NCI-H2227 treated with DMSO at 0.1 percent for 48 hours (cell line): ENCODE results near the gene ATP1B2.
A peak's percentile ranks its signal among the peaks of the same experiment; 100 is the strongest.
"Not testable (repeated sequence)": the region's sequence is repeated elsewhere in the genome, so short reads cannot be mapped to it uniquely, and the experiment has no call there.

ENCODE experiments used
- DNase-seq: peaks from one replicate; lab custom pipeline; 2025; lab: John Stamatoyannopoulos, UW

ATP1B2 gene, protein sequence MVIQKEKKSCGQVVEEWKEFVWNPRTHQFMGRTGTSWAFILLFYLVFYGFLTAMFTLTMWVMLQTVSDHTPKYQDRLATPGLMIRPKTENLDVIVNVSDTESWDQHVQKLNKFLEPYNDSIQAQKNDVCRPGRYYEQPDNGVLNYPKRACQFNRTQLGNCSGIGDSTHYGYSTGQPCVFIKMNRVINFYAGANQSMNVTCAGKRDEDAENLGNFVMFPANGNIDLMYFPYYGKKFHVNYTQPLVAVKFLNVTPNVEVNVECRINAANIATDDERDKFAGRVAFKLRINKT

DNA sequence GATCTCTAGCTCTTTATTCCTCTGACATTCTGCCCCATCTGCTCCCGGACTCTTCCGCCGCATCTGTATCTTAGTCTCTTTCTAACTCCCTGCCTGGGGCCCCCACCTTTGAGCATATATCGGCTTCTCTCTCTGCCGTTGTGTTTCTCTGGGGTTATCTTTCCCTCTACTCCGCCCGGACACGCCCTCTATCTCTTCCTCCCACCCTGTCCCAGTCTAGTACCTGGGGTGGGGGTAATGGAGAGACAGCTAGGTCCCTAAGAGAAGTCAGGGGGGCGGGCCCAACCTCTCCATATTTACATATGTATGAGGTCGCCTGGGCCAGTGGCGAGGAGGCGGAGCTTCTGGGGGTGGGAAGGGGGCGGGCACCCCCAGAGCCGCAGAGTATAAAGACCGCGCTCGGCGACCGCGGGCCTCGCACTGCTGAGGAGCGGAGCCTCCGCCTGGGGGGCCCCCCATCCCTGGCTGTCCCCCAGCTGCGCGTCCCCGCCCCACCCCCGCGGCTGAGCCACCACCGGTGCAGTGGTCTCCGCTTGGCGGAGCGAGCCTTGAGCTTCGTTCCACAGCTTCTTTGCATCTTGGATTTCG is at the start of gene ATP1B2:
ATP1B2 (plus strand) TSS at position 418 of the 588 bp plus-strand sequence. CDS start 593 bp downstream, outside the sequence.
- DNase-seq = peak; percentile 72

DNA sequence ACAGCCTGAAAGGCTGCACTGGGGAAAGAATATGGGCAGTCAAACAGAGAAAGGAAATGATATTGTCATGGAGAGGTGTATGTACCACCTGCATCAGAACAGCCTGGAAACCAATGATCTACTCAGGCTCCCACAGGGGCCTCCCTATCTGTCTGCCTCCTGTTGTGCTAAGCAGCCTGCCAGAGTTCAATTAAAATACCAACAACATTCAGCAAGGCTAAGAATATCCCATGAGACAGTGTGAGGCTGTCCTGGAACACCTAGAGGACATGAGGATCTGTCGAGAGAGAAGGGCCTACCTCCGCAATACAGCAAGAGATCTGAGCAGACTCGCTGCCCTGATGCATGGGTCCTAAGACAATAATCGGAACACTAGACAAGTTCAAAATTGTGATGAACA is 44.4 kb upstream of the ATP1B2 start:
- no peak for DNase-seq

DNA sequence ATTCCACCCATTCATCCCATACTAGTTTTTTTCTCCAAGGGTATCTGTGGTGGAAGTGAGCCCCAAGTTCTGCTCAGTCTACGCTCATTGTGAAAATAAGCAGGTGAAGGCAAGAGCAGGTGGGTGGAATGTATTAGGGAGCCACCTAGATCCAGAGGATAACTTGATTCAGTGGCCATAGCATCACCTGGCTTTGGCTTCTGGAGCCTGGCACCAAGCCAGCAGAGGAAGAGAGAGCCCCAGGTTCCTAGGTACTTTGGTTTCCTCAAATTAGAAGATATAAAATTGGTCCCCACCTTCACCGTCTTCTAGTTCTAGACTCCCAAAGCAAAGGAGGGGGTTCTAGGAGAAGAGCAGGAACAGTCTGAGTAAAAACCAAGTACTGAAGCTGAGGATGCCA is 40.1 kb upstream of the ATP1B2 start:
- no peak for DNase-seq

DNA sequence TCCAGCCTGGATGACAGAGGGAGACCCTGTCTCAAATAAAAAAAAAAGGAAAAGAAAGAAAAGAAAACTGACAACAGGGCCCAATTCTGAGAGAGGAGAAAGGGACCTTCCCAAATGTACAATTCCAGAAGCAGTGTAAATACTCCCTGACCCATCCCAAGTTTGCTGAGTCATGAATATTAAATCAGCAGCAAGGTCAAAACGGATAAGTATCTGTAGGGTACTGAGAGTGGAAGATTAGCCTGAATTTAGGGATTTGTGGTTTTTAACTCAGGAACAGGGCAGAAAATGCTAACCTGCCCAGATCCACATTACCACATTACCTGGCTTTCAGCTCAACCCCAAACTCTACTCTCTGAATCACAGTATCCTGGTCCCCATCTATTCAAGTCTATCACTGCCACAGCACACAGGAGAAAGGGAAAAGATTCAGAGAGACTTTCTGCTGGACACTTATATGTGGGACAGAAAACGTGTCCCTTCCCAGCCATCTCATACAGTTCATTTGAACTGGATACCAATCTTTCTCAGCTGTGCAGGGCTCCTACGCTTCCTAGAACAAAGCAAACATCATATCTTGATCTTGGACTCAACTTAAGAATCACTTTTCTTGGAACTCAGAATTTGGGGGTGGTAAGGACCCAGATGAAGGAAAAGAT is 39.0 kb upstream of the ATP1B2 start:
- DNase-seq = no peak

DNA sequence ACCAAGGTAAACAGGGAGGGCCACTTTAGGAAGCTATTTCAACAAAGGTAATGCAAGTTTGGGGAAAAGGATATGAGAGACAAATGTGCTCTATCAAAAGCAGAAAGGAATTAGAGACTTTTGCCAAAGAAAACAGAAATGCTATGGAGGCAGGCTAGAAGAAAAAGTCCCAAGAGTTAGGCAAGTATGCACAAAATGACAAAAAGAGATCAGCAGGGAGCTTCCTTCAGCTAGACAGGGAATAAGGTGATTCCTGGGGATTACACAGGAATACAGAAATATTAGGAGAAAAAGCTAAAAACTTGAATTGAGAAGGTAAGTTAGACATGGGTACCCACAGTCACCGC is 38.5 kb upstream of the ATP1B2 start:
- no peak for DNase-seq

DNA sequence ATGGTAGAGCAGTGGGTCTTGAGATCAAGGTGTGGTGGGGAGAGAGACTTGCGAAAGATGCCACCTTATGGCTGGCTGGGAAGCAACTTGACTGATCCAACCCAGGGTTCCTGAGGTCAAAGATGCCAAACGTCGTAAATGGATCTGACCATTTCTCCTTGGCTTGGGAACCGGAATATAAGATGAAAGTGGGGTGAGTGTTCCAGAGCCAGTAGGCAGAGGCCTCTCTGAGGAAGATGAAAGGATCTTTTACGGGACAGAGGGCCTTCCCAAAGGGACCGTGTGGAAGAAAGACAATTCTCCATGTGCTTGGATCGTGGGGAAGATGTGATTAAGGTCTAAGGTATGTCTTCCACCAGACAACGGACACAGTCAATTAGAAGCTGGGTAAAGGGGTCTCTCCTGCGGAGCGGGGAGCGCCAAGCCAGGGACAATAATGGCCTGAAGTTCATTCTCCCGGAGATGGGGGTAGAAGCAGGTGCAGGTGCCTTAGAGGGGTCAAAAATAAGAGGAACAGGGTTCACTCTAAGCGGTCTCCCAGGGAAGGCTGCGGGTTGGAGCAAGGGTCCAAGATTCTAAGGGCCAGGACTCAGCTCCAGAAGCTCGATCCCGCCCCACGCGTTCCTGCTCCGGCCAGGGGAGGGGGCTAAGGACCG is 36.8 kb upstream of the ATP1B2 start:
- DNase-seq = no peak

DNA sequence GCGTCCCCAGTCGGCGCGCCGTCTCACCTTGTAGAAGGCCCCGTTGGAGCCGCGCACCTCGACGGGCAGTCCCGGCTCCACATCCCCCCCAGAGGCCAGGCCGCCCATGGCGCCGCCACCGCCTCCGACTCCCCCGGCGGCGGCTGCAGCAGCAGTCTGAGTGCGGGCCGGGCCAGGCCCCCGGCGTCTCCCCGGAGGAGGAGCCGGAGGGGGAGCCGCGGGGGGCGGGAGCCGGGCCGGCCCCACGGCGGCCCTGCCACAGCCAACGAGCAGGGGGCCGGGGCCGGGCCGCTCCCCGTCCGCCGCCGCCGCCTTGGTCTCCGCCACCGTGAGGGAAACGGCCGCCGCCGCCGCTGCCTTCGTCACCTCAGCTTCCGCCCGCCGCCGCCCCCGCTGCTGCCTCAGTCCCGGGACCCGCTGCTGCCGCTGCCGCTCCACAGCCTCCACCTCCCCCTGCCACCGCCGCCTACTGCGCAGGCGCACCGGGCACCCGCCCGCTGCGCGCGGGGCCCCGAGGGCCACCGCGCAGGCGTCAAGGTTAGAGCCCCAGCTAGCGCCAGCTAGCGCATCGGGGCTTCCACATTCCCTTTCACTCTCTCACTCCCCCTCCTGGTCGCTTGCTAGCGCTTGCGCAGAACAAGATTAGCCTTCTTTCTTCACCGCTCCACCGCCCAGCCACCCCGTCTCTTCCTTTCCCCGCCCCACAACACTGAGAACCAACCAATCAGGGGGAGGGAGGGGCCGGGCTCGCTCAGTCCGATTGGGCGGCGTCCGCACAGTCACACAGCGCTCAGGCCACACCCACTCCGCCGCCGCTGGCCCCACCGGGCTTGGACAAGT is 36.1 kb upstream of the ATP1B2 start, which contains the start of gene FXR2:
FXR2 (minus strand) TSS at position 473 of the 840 bp plus-strand sequence; CDS start at position 108, 365 bp downstream.
- peak; percentile 97 for DNase-seq

DNA sequence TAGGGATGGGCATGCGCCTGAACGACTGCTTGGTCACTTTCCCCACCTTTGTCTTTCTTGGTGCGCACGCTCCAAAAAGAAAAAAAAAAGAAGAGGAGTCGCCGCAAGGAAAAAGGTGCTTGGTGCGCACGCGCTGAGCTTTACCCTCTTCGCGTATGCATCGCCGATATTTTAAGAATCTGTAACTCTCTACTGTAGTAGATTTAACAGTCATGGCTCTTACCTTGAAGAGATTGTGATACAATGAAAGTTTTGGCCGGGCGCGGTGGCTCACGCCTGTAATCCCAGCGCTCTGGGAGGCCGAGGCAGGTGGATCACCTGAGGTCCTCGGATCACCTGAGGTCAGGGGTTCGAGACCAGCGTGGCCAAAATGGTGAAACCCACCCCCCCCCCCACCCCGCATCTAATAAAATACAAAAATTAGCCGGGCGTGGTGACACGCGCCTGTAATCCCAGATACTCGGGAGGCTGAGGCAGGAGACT is 35.4 kb upstream of the ATP1B2 start:
- DNase-seq = no peak

DNA sequence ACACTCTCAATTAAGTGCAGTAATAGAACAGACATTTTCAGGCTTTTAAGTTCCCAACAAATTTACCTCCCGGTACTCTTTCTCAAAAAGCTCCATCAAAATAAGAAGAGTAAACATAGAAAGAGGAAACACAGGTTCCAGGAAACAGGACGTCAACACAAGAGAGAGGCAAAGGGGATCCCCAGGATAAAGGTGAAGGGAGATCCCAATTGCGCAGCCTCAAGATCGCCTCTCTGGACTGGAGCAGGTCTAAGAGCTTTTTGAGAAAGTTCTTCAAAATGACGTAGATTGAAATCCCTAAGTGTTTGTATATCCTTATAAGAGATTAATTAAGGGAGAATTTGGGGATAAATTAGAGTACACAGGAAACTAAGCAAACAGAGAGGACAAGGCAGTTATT is 32.1 kb upstream of the ATP1B2 start:
- no peak for DNase-seq

DNA sequence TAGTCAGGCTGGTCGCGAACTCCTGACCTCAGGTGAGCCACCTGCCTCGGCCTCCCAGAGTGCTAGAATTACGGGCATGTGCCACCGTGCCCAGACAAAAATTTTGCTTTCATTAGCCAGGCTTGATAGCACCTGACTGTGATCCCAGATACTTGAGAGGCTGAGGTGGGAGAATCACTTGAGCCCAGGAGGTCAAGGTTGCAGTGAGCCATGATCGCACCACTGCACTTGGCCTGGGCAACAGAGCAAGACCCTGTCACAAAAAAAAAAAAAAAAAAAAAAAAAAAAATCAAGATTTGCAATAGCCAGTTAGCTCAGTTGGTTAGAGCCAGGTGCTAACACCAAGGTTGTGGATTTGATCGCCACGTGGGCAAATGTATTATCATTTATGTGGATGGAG is 29.9 kb upstream of the ATP1B2 start:
- no peak for DNase-seq

DNA sequence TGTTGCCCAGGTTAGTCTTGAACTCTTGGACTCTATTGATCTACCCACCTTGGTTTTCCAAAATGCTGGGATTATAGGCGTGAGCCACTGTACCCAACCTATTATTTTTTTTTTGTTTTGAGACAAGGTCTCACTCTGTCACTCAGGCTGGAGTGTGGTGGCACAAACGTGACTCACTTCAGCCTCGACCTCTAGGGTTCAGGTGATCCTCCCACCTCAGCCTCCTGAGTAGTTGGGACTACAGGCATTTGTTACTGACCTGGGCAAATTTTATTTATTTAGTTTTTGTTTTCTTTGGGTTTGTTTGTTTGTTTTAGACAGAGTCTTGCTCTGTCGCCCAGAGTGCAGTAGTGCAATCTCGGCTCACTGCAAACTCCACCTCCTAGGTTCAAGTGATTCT is 27.1 kb upstream of the ATP1B2 start:
- DNase-seq = no peak

DNA sequence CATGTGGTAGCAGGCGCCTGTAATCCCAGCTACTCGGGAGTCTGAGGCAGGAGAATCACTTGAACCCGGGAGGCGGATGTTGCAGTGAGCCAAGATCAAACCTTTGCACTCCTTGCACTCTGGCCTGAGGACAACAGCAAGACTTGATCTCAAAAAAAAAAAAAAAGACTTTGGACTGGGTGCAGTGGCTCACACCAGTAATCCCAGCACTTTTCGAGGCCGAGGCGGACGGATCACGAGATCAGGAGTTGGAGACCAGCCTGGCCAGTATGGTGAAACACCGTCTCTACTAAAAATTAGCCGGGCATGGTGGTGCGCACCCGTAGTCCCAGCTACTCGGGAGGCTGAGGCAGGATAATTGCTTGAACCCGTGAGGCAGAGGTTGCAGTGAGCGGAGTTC is 25.0 kb upstream of the ATP1B2 start:
- not testable (repeated sequence) for DNase-seq

DNA sequence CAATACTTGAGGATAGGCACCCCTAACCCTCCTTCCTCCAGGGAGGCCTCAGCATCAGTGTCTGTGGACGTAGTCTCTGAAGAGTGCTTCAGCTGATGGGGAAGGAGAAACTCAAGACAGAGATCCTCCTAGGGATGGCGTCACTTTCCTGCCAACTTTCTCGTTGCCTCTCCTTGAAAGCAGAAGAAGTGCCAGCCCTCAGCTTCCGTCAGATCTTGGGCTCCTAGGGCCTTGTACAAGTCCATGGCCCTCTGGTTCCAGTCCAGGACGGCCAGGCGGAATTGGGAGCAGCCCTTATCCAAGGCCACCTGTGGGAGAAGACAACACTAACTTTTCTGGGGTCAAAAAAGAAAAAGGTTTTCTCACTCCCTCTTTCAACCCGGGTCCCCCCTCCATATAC is 24.4 kb upstream of the ATP1B2 start:
- no peak for DNase-seq

DNA sequence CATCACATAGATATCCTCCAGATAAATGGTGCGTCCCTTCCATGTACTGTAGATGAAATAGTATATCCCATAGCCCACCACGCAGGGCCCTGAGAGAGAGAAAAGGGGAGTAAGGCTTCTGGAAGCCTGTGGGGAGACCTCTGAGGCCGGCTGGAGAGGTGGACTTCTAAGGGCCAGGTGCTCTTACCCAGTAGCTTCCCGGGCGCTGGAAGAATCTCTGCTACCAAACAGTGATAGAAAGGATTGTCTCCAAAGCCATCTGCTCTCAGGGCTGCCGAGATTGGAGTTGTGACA is 23.8 kb upstream of the ATP1B2 start:
- DNase-seq = no peak

DNA sequence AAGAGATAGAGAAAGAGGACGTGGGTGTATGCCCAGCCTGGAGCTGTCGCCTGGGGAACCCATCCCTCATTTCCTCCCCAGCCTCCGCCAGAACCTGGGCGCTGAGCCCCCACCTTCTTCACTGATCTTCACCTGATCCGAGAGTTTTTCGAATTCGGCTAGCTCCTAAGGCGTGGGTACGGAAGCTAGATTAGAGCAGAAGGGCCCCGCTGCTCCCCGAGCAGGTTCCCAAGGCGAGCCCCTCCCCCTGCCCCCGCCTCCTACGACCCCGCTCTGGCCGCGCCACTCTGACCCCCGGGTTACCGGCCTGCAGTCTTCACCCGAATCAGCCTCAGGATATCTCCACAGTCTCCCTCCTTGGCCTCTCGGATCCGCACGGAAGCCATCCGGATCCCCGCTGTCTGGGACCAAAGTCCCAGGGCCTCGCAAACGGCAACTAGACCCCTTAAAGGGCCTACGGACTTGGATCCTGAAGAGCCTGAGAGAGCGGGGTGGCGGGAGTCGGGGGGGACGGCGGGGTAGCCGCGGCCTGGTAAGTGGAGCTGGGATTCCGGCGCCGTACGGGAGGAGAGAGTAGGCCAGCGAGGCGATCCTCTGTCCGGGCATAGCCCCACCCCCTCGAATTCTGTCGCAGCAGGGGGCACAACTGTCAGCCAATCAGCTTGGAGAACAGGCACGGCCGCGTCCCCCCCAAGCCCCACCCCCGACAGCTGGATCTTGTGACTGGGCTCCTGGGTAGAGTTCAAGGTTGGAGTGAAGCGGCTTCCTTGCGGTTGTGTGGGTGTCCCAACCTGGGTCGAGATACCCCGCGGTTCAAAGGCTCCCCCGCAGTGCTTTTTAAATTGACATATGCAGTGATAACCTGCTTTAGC is 23.2 kb upstream of the ATP1B2 start, which contains the start of gene SAT2:
SAT2 (minus strand) TSS at position 572 of the 872 bp plus-strand sequence; CDS start at position 386, 186 bp downstream.
- peak; percentile 58 for DNase-seq

DNA sequence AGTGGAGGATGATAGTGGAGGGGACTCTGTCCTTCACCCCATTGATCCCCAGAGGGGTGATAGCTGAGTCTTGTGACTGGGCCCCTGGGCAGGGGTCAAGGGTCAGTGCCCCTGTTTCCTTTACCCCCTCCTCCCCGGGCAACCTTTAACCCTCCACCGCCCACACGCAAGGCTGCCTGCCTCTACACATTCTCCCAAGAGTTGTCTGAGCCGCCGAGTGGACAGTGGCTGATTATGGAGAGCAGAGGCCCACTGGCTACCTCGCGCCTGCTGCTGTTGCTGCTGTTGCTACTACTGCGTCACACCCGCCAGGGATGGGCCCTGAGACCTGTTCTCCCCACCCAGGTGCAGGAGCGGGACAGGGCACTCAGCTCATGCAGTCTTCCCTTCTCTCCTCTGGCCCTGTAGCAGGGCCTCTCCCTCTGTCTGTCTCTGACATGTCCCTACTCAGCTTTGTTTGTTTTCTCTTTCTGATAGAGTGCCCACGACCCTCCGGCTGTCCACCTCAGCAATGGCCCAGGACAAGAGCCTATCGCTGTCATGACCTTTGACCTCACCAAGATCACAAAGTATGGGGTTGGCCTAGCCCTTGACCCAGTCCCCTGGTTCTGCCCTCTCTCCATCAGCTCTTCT is 20.7 kb upstream of the ATP1B2 start, which contains the start of gene SHBG:
SHBG (plus strand) TSS at position 197 of the 633 bp plus-strand sequence; CDS start at position 235, 38 bp downstream.
- DNase-seq = no peak

DNA sequence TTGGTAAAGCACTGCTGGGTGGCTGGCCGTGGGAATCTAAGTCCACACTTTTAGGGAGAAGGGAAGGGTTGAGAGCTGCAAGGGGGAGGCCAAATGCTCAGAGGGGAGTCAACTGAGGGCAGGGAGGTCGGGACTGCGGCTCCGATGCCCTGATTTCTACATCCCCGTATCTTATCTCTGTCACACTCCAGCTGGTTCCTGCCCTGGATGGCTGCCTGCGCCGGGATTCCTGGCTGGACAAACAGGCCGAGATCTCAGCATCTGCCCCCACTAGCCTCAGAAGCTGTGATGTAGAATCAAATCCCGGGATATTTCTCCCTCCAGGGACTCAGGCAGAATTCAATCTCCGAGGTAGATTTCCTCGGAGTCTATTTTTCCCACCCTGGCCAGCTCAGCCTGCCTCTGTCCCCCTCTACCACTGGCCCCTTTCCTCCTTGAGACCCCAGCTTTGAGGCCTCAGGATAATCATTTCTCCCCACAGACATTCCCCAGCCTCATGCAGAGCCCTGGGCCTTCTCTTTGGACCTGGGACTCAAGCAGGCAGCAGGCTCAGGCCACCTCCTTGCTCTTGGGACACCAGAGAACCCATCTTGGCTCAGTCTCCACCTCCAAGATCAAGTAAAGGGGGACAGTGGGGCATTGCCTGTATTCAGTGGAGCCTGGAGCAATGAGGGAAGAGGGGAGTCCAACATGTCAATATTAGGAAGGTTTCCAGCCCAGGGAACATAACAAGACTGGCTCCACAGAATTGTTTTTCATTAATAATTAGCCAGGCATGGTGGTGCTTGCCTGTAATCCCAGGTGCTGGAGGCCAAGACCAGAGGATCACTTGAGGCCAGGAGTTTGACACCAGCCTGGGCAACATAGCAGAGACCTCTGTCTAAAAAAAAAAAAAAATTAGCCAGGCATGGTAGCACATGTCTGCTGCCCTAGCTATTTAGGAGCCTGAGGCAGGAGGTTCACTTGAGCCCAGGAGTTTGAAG is 19.0 kb upstream of the ATP1B2 start:
- DNase-seq = no peak

DNA sequence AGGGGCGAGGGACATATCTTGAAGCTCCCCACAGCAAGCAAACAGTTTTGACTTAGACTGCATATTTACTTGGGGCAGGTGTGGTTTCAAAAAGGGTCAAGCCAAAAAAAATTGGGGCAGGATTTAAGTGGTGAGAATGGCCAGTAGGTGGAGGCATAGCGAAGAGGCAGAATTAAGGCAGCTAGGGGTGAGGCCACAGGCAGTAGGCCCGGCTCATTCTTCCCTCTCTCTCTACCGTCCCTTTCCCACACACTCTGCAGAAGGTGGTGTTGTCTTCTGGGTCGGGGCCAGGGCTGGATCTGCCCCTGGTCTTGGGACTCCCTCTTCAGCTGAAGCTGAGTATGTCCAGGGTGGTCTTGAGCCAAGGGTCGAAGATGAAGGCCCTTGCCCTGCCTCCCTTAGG is 18.2 kb upstream of the ATP1B2 start:
- no peak for DNase-seq

DNA sequence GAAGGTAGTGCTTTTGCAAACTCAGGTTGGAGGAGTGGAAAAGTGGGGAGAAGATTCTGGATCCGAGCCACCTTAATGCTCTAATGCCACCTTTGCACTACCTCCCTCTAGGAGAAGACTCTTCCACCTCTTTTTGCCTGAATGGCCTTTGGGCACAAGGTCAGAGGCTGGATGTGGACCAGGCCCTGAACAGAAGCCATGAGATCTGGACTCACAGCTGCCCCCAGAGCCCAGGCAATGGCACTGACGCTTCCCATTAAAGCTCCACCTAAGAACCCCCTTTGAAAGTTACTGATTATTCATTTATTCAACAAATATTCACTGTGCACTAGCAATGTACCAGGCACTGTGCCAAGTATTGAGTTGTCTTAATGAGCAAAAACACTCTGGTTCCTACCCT is 17.6 kb upstream of the ATP1B2 start:
- no peak for DNase-seq
